Measurements from ENCODE around the gene ZDHHC22. TPM values are rescaled to one million over a fixed set of nuclear protein-coding genes. Genes with fewer than 3 reads are reported as not detected.

The ZDHHC22 gene
- total and polyA plus RNA-seq, 2 experiments from 2014 or later, result 17.6 to 32.1 TPM

- no peak for TF ChIP-seq ZNF462 (CRISPR knock-in tag; IDR thresholded peaks at IDR 0.05)
- no peak for TF ChIP-seq ZNF331 (CRISPR knock-in tag; IDR thresholded peaks at IDR 0.05; ENCODE audit: low read depth)
These were observed 45.5 kb upstream of the ZDHHC22 start (continued) for GRCh38 chr14:77186911-77187648.

DNA sequence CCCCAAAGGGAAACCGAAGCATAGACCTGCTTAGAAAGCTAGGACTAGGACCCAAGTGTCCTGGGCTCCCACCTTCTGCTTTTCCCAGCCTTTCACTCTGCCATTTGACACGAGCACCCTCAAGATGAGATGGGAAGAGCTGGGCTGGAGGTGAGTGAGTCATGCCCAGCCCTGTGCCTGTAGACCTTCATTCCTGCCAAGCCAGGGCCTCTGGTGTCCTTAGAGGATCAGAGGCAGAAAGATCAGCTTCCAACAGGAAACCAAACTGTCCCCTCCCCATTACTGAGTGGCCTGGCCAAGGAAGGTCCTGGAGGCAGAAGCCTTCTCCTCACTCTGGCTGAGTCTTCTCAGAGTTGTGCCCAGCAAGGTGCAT lies 43.5 kb upstream of the ZDHHC22 start:
- Histone ChIP-seq H3K9me2 (ENCODE audit: insufficient read depth) (no peaks in the 10 kb centered on the region), H3K4me3 (no peak overlapping the region), H4K20me1 (replicated peaks; ENCODE audit: insufficient read depth) (no peaks in the 10 kb centered on the region; the same call in 1 of the 2 replicates), H3K27me3 (ENCODE audit: insufficient read depth) (no peaks in the 10 kb centered on the region), H3F3A (replicated peaks; ENCODE audit: low read depth) (no peaks in the 10 kb centered on the region), H3K27ac (ENCODE audit: low read depth) (no peak overlapping the region), H3K36me3 (ENCODE audit: insufficient read depth) (no peaks in the 10 kb centered on the region), H3K4me2 (no peak overlapping the region), H3K79me2 (replicated peaks; ENCODE audit: insufficient read depth) (no peaks in the 10 kb centered on the region), H3K4me1 (ENCODE audit: insufficient read depth) (peaks cover 19% of the 10 kb centered on the region; the same call in 1 of the 2 replicates), H2AFZ (no peak overlapping the region)
- Mint-ChIP-seq H3K27me3 (ENCODE audit: insufficient read depth, low read depth, poor library complexity) (peaks cover 26% of the 10 kb centered on the region), H3K36me3 (ENCODE audit: low read depth) (no peaks in the 10 kb centered on the region), H3K9me3 (no peaks in the 10 kb centered on the region), H3K4me3 (no peak overlapping the region), H3K27ac (no peak overlapping the region), H3K4me1 (peaks cover 26% of the 10 kb centered on the region)
- ATAC-seq (no peak), DNase-seq (ENCODE audit: low spot score) (no peak)
- no peak for TF ChIP-seq EZH2 (IDR thresholded peaks at IDR 0.05; ENCODE audit: low read depth, unreplicated experiment)
- no peak for TF ChIP-seq STAT1 (IDR thresholded peaks at IDR 0.05; ENCODE audit: unreplicated experiment)
- TF ChIP-seq CTCF (conservative IDR thresholded peaks at IDR 0.05; ENCODE audit: low read depth in 2 of 2), result no peak
- TF ChIP-seq ZNF462 (CRISPR knock-in tag; IDR thresholded peaks at IDR 0.05), result no peak
- no peak for TF ChIP-seq CREB1 (CRISPR knock-in tag; IDR thresholded peaks at IDR 0.05; ENCODE audit: low read depth)
